Measurements from ENCODE around the gene CDHR3. TPM values are rescaled to one million over a fixed set of nuclear protein-coding genes. Genes with fewer than 3 reads are reported as not detected.

Gene CDHR3
- polyA plus RNA-seq, 2 of the 4 experiments (the other 2 are of a cell fraction), result 4.0 to 4.5 TPM

GRCh38 chr7:105990727-105991453 lies 27.8 kb downstream of the CDHR3 start:
- Histone ChIP-seq H3K4me1 (no peaks in the 10 kb centered on the region), H3K9me3 (no peaks in the 10 kb centered on the region), H3K27ac (no peak overlapping the region), H3K4me3 (no peak overlapping the region), H3K4me2 (no peak overlapping the region)
- 65% methylated on average over 5 of the region's 5 CpGs for WGBS (ENCODE audit: missing lambda C conversion rate)
- ChIA-PET POLR2A (no interaction called here), CTCF (interaction anchor here (0.9 to 1.3 kb wide), 6 partner anchors 8 to 163 kb away, joined by 3 read pairs; no protein-coding TSS in a partner anchor)
- TF ChIP-seq BCL3 (IDR thresholded peaks at IDR 0.05), result no peak
- TF ChIP-seq MAFK (IDR thresholded peaks at IDR 0.05; ENCODE audit: partially characterized antibody), result no peak
- no peak for TF ChIP-seq NR3C1 (IDR thresholded peaks at IDR 0.05)
- TF ChIP-seq TFCP2L1 (CRISPR knock-in tag; IDR thresholded peaks at IDR 0.05), result no peak
- TF ChIP-seq POLR2A (IDR thresholded peaks at IDR 0.05; ENCODE audit: low read length), result no peak
- TF ChIP-seq RNF2 (IDR thresholded peaks at IDR 0.05; ENCODE audit: borderline replicate concordance, low read depth), result no peak
- TF ChIP-seq NFE2L2 (conservative IDR thresholded peaks at IDR 0.05; ENCODE audit: low read length), result no peak
- TF ChIP-seq PBX3 (IDR thresholded peaks at IDR 0.05), result no peak
- no peak for TF ChIP-seq FOSB (CRISPR knock-in tag; IDR thresholded peaks at IDR 0.05)
- no peak for TF ChIP-seq ZSCAN20 (CRISPR knock-in tag; IDR thresholded peaks at IDR 0.05)
- TF ChIP-seq, protein P1, sequence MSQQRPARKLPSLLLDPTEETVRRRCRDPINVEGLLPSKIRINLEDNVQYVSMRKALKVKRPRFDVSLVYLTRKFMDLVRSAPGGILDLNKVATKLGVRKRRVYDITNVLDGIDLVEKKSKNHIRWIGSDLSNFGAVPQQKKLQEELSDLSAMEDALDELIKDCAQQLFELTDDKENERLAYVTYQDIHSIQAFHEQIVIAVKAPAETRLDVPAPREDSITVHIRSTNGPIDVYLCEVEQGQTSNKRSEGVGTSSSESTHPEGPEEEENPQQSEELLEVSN (IDR thresholded peaks at IDR 0.05; ENCODE audit: borderline replicate concordance, low read depth), result no peak
- no peak for TF ChIP-seq JUNB (IDR thresholded peaks at IDR 0.05)
- no peak for TF ChIP-seq HMGXB4 (CRISPR knock-in tag; IDR thresholded peaks at IDR 0.05; ENCODE audit: borderline replicate concordance)
- TF ChIP-seq ZC3H11A (IDR thresholded peaks at IDR 0.05), result no peak
- no peak for TF ChIP-seq RFX5 (IDR thresholded peaks at IDR 0.05)
- no peak for TF ChIP-seq ZFP36 (IDR thresholded peaks at IDR 0.05; ENCODE audit: borderline replicate concordance, partially characterized antibody)
- no peak for TF ChIP-seq EHF (CRISPR knock-in tag; IDR thresholded peaks at IDR 0.05)
- no peak for FAIRE-seq
- ATAC-seq, result 0 out of 6 replicates have a peak, but pooled peaks of 1 of the 2 experiments have one; percentile 37
- no peak for DNase-seq (ENCODE audit: low read depth in 1 of 2, low spot score in 1 of 2)

GRCh38 chr7:105992905-105993304 lies 29.8 kb downstream of the CDHR3 start:
- ChIA-PET POLR2A (no interaction called here), CTCF (interaction anchor here (0.8 kb wide), 2 partner anchors 161 to 232 kb away, joined by 3 read pairs; no protein-coding TSS in a partner anchor)
- 67% methylated on average over 7 of the region's 7 CpGs for WGBS (ENCODE audit: missing lambda C conversion rate)
- no peak for ATAC-seq
- Histone ChIP-seq H3K27ac (no peak overlapping the region), H3K4me2 (no peak overlapping the region), H3K4me3 (no peak overlapping the region), H3K4me1 (no peaks in the 10 kb centered on the region), H3K9me3 (no peaks in the 10 kb centered on the region)
- no peak for TF ChIP-seq GATA3 (IDR thresholded peaks at IDR 0.05; ENCODE audit: borderline replicate concordance)
- TF ChIP-seq EP300 (IDR thresholded peaks at IDR 0.05), result no peak
- no peak for TF ChIP-seq EHF (CRISPR knock-in tag; IDR thresholded peaks at IDR 0.05)
- no peak for TF ChIP-seq MYC (IDR thresholded peaks at IDR 0.05; ENCODE audit: borderline replicate concordance, low read length)
- TF ChIP-seq RCOR1 (IDR thresholded peaks at IDR 0.05; ENCODE audit: low read depth, low read length), result no peak
- TF ChIP-seq ZFP36 (IDR thresholded peaks at IDR 0.05; ENCODE audit: borderline replicate concordance, partially characterized antibody), result no peak
- TF ChIP-seq ELK1 (IDR thresholded peaks at IDR 0.05; ENCODE audit: low read depth, low read length), result no peak
- TF ChIP-seq FOSB (CRISPR knock-in tag; IDR thresholded peaks at IDR 0.05), result no peak
- TF ChIP-seq, protein P2, sequence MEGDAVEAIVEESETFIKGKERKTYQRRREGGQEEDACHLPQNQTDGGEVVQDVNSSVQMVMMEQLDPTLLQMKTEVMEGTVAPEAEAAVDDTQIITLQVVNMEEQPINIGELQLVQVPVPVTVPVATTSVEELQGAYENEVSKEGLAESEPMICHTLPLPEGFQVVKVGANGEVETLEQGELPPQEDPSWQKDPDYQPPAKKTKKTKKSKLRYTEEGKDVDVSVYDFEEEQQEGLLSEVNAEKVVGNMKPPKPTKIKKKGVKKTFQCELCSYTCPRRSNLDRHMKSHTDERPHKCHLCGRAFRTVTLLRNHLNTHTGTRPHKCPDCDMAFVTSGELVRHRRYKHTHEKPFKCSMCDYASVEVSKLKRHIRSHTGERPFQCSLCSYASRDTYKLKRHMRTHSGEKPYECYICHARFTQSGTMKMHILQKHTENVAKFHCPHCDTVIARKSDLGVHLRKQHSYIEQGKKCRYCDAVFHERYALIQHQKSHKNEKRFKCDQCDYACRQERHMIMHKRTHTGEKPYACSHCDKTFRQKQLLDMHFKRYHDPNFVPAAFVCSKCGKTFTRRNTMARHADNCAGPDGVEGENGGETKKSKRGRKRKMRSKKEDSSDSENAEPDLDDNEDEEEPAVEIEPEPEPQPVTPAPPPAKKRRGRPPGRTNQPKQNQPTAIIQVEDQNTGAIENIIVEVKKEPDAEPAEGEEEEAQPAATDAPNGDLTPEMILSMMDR (IDR thresholded peaks at IDR 0.05), result no peak
- no peak for TF ChIP-seq EHMT2 (IDR thresholded peaks at IDR 0.05; ENCODE audit: low read depth)
- TF ChIP-seq CEBPB (IDR thresholded peaks at IDR 0.05), result no peak
- TF ChIP-seq, protein P3, sequence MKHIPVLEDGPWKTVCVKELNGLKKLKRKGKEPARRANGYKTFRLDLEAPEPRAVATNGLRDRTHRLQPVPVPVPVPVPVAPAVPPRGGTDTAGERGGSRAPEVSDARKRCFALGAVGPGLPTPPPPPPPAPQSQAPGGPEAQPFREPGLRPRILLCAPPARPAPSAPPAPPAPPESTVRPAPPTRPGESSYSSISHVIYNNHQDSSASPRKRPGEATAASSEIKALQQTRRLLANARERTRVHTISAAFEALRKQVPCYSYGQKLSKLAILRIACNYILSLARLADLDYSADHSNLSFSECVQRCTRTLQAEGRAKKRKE (CRISPR knock-in tag; IDR thresholded peaks at IDR 0.05; ENCODE audit: low read depth), result no peak
- no peak for TF ChIP-seq MAFK (IDR thresholded peaks at IDR 0.05; ENCODE audit: partially characterized antibody)
- no peak for TF ChIP-seq CHD4 (IDR thresholded peaks at IDR 0.05; ENCODE audit: borderline replicate concordance)
- no peak for TF ChIP-seq TFCP2L1 (CRISPR knock-in tag; IDR thresholded peaks at IDR 0.05)
- no peak for TF ChIP-seq NR3C1 (IDR thresholded peaks at IDR 0.05)
- no peak for TF ChIP-seq RAD21 (conservative IDR thresholded peaks at IDR 0.05 in 1 of 2, IDR thresholded peaks at IDR 0.05 in 1 of 2)
- DNase-seq (ENCODE audit: low read depth in 1 of 2, low spot score in 1 of 2), result no peak
- no peak for FAIRE-seq
